Lower lobe of right lung (tissue), 2 donors: ENCODE results near the gene MROH8. TPM values are rescaled to one million over a fixed set of nuclear protein-coding genes. Genes with fewer than 3 reads are reported as not detected.

Source experiments
- ATAC-seq, 2 donors: fragments of 200-7000 bp; cut with Tn5 transposase; one replicate each; pipeline ENCODE4 v1.9.1; 2020 to 2022; ENCODE audit warnings: mild to moderate bottlenecking in 2 of 2, moderate library complexity in 2 of 2
- DNase-seq: peaks from one replicate; pipeline ENCODE4 v3.0.0-alpha.2; 2020
- H3K27ac ChIP-seq: fragments of 200-600 bp; one replicate; pipeline ENCODE4 v1.8.0; 2022
- H3K27me3 ChIP-seq: fragments of 200-600 bp; one replicate; pipeline ENCODE4 v1.8.0; 2022; ENCODE audit warnings: low read depth
- H3K36me3 ChIP-seq: fragments of 200-600 bp; one replicate; pipeline ENCODE4 v1.8.0; 2022; ENCODE audit warnings: mild to moderate bottlenecking
- H3K4me1 ChIP-seq: fragments of 200-600 bp; one replicate; pipeline ENCODE4 v1.8.0; 2022
- H3K4me3 ChIP-seq: fragments of 200-600 bp; one replicate; pipeline ENCODE4 v1.8.0; 2022; ENCODE audit warnings: mild to moderate bottlenecking
- H3K9me3 ChIP-seq: fragments of 200-600 bp; one replicate; pipeline ENCODE4 v1.8.0; 2022
- CTCF ChIP-seq: fragments of 200-600 bp; IDR thresholded peaks from one replicate; pipeline ENCODE4 v1.8.0; 2022; ENCODE audit warnings: antibody characterized with exemption, mild to moderate bottlenecking
- intact Hi-C: fragments of 100-400 bp; cut with DNase I; formaldehyde crosslinking; loops from one replicate; pipeline ENCODE4 v1.11.0; 2022
- total RNA-seq: library from RNA; stranded (reverse); fragmentation: NEBNext Ultra II Directional; extraction: Animal tissue kit (Norgen Biotek cat#: 25700); gene quantifications from one replicate; pipeline ENCODE4 v1.2.1, GENCODE V29; 2021
- donor health status: DM: no; HTN: yes; CAD: no; lungs with severe emphysema.

The MROH8 gene
- total RNA-seq, 1 donor from 2014 or later, result 3.9 TPM

- Histone ChIP-seq H3K36me3 (no peaks in the 10 kb centered on the region), H3K4me3 (no peak overlapping the region), H3K9me3 (no peaks in the 10 kb centered on the region), H3K4me1 (no peaks in the 10 kb centered on the region), H3K27me3 (no peaks in the 10 kb centered on the region), H3K27ac (no peak overlapping the region)
- TF ChIP-seq CTCF, result no peak
- DNase-seq (peak; percentile 68), ATAC-seq (peak; percentile 70 to 91)
- intact Hi-C loops, result no loop called here
Observed at GRCh38 chr20:37123441-37123840, 55.9 kb downstream of the MROH8 start.

- no peak for ATAC-seq
- intact Hi-C loops, result no loop called here
- Histone ChIP-seq H3K27me3 (no peaks in the 10 kb centered on the region), H3K4me3 (no peak overlapping the region), H3K27ac (no peak overlapping the region), H3K36me3 (no peaks in the 10 kb centered on the region), H3K9me3 (no peaks in the 10 kb centered on the region), H3K4me1 (no peaks in the 10 kb centered on the region)
- no peak for TF ChIP-seq CTCF
- no peak for DNase-seq
Observed at GRCh38 chr20:37120497-37120896, 58.9 kb downstream of the MROH8 start.

GRCh38 chr20:37119356-37120036, 59.9 kb downstream of the MROH8 start:
- H3K4me3 ChIP-seq, result no peak overlapping the region
- H3K27ac ChIP-seq, result no peak overlapping the region
- no peaks in the 10 kb centered on the region for H3K9me3 ChIP-seq
- intact Hi-C loops, result no loop called here
- no peaks in the 10 kb centered on the region for H3K36me3 ChIP-seq
- no peaks in the 10 kb centered on the region for H3K4me1 ChIP-seq
- H3K27me3 ChIP-seq, result no peaks in the 10 kb centered on the region
- TF ChIP-seq CTCF, result no peak
- DNase-seq (no peak), ATAC-seq (no peak)

- no peaks in the 10 kb centered on the region for H3K4me1 ChIP-seq
- H3K4me3 ChIP-seq, result no peak overlapping the region
- no peaks in the 10 kb centered on the region for H3K27me3 ChIP-seq
- intact Hi-C loops, result no loop called here
- H3K36me3 ChIP-seq, result no peaks in the 10 kb centered on the region
- no peak overlapping the region for H3K27ac ChIP-seq
- no peak for DNase-seq
- no peak for TF ChIP-seq CTCF
- no peak for ATAC-seq
- no peaks in the 10 kb centered on the region for H3K9me3 ChIP-seq
Observed at GRCh38 chr20:37114012-37114411, 65.3 kb downstream of the MROH8 start.

- H3K9me3 ChIP-seq, result no peaks in the 10 kb centered on the region
- H3K36me3 ChIP-seq, result no peaks in the 10 kb centered on the region
- DNase-seq, result no peak
- TF ChIP-seq CTCF, result no peak
- no peaks in the 10 kb centered on the region for H3K27me3 ChIP-seq
- no peak for ATAC-seq
- intact Hi-C loops, result no loop called here
- no peaks in the 10 kb centered on the region for H3K4me1 ChIP-seq
- H3K4me3 ChIP-seq, result no peak overlapping the region
- H3K27ac ChIP-seq, result no peak overlapping the region
Observed at GRCh38 chr20:37111926-37112455, 67.4 kb downstream of the MROH8 start.
